WTC11 (cell line): ENCODE results near the gene PGD. TPM values are rescaled to one million over a fixed set of nuclear protein-coding genes. Genes with fewer than 3 reads are reported as not detected.
A peak's percentile ranks its signal among the peaks of the same experiment; 100 is the strongest.

ENCODE experiments used
- ATAC-seq: fragments of 200-7000 bp; cut with Tn5 transposase; 2 replicates; pipeline ENCODE4 v1.10.0; 2021; ENCODE audit warnings: mild to moderate bottlenecking, moderate library complexity
- CTCF ChIA-PET: fragments of 300-600 bp; sonication (Branson Sonifier 250); formaldehyde crosslinking; loops from one replicate; lab custom pipeline; 2021; ENCODE audit warnings: antibody characterized with exemption; lab: Charles Lee
- POLR2A ChIA-PET: fragments of 350-600 bp; sonication (Branson Sonifier 250); formaldehyde crosslinking; loops from one replicate; lab custom pipeline; 2021; ENCODE audit warnings: antibody characterized with exemption; lab: Charles Lee
- DNase-seq: peaks from one replicate; pipeline ENCODE4 v3.0.0; 2021; ENCODE audit warnings: low spot score
- H3K27ac Mint-ChIP-seq: 2 replicates; pipeline ENCODE4 v1.8.0; 2021; ENCODE audit warnings: mixed read lengths
- H3K27me3 Mint-ChIP-seq: 2 replicates; pipeline ENCODE4 v1.8.0; 2021; ENCODE audit warnings: low read depth, mild to moderate bottlenecking, moderate library complexity, mixed read lengths
- H3K36me3 Mint-ChIP-seq: 2 replicates; pipeline ENCODE4 v1.8.0; 2021; ENCODE audit warnings: mixed read lengths
- H3K4me1 Mint-ChIP-seq: 2 replicates; pipeline ENCODE4 v1.8.0; 2022; ENCODE audit warnings: mixed read lengths
- H3K4me3 Mint-ChIP-seq: 2 replicates; pipeline ENCODE4 v1.8.0; 2021; ENCODE audit warnings: mild to moderate bottlenecking, moderate library complexity, mixed read lengths
- H3K9me3 Mint-ChIP-seq: 2 replicates; pipeline ENCODE4 v1.8.0; 2021; ENCODE audit warnings: mixed read lengths
- AFF4 ChIP-seq: sonication (generic); formaldehyde crosslinking; IDR thresholded peaks from 2 replicates; pipeline ENCODE4 v1.8.1; 2023; ENCODE audit warnings: mild to moderate bottlenecking, missing genetic modification reagents, borderline replicate concordance
- ATF3 ChIP-seq: sonication (generic); formaldehyde crosslinking; conservative IDR thresholded peaks from 2 replicates; pipeline ENCODE4 v1.8.1; 2022; ENCODE audit warnings: mild to moderate bottlenecking, missing genetic modification reagents
- ETV6 ChIP-seq: sonication (generic); formaldehyde crosslinking; IDR thresholded peaks from 2 replicates; pipeline ENCODE4 v1.8.1; 2022; ENCODE audit warnings: mild to moderate bottlenecking, missing genetic modification reagents
- HMGA2 ChIP-seq: fragments of 250-450 bp; sonication (Bioruptor Pico); IDR thresholded peaks from 2 replicates; pipeline ENCODE4 v1.4.0; 2021; ENCODE audit warnings: mild to moderate bottlenecking, moderate library complexity
- IRF1 ChIP-seq: sonication (generic); formaldehyde crosslinking; IDR thresholded peaks from 2 replicates; pipeline ENCODE4 v1.8.0; 2023; ENCODE audit warnings: missing genetic modification reagents
- MYBL2 ChIP-seq: sonication (generic); formaldehyde crosslinking; IDR thresholded peaks from 2 replicates; pipeline ENCODE4 v1.8.1; 2023; ENCODE audit warnings: mild to moderate bottlenecking, moderate library complexity, missing genetic modification reagents
- NFATC4 ChIP-seq: fragments of 250-450 bp; sonication (Bioruptor Pico); IDR thresholded peaks from 2 replicates; pipeline ENCODE4 v1.9.0; 2021; ENCODE audit warnings: mild to moderate bottlenecking
- NR2C2 ChIP-seq: sonication (generic); formaldehyde crosslinking; IDR thresholded peaks from 2 replicates; pipeline ENCODE4 v1.8.0; 2022; ENCODE audit warnings: mild to moderate bottlenecking, missing genetic modification reagents
- PRRX2 ChIP-seq: fragments of 250-450 bp; sonication (Bioruptor Pico); IDR thresholded peaks from 2 replicates; pipeline ENCODE4 v1.8.0; 2021; ENCODE audit warnings: mild to moderate bottlenecking
- RORB ChIP-seq: fragments of 250-450 bp; sonication (Bioruptor Pico); IDR thresholded peaks from 2 replicates; pipeline ENCODE4 v1.9.0; 2021; ENCODE audit warnings: mild to moderate bottlenecking
- SMAD3 ChIP-seq: sonication (generic); formaldehyde crosslinking; IDR thresholded peaks from 2 replicates; pipeline ENCODE4 v1.8.0; 2022; ENCODE audit warnings: missing genetic modification reagents, mild to moderate bottlenecking, borderline replicate concordance
- SMAD4 ChIP-seq: sonication (generic); formaldehyde crosslinking; IDR thresholded peaks from 2 replicates; pipeline ENCODE4 v1.8.0; 2022; ENCODE audit warnings: mild to moderate bottlenecking, missing genetic modification reagents
- SP1 ChIP-seq: sonication (generic); formaldehyde crosslinking; conservative IDR thresholded peaks from 2 replicates; pipeline ENCODE4 v1.8.1; 2022; ENCODE audit warnings: missing genetic modification reagents
- ZBTB21 ChIP-seq: sonication (generic); formaldehyde crosslinking; IDR thresholded peaks from 2 replicates; pipeline ENCODE4 v1.8.1; 2023; ENCODE audit warnings: mild to moderate bottlenecking, missing genetic modification reagents, borderline replicate concordance
- ZNF138 ChIP-seq: sonication (generic); formaldehyde crosslinking; conservative IDR thresholded peaks from 2 replicates; pipeline ENCODE4 v1.8.1; 2022; ENCODE audit warnings: mild to moderate bottlenecking, moderate library complexity, missing genetic modification reagents
- ZNF317 ChIP-seq: sonication (generic); formaldehyde crosslinking; IDR thresholded peaks from 2 replicates; pipeline ENCODE4 v1.8.1; 2023; ENCODE audit warnings: low read depth, mild to moderate bottlenecking, moderate library complexity, missing genetic modification reagents, borderline replicate concordance
- ZNF425 ChIP-seq: fragments of 250-450 bp; sonication (Bioruptor Pico); conservative IDR thresholded peaks from 2 replicates; pipeline ENCODE4 v1.9.0; 2021; ENCODE audit warnings: mild to moderate bottlenecking
- total RNA-seq: library from RNA; stranded (reverse); gene quantifications from 3 replicates; pipeline ENCODE4 v1.2.3, GENCODE V29; 2021
- TF ChIP-seq, protein P1 (sequence below): sonication (generic); formaldehyde crosslinking; IDR thresholded peaks from 2 replicates; pipeline ENCODE4 v1.8.0; 2022; ENCODE audit warnings: mild to moderate bottlenecking, missing genetic modification reagents
- TF ChIP-seq, protein P2 (sequence below): sonication (generic); formaldehyde crosslinking; IDR thresholded peaks from 2 replicates; pipeline ENCODE4 v1.8.1; 2022; ENCODE audit warnings: low read depth, mild to moderate bottlenecking, moderate library complexity, missing genetic modification reagents, borderline replicate concordance
- TF ChIP-seq, protein P3 (sequence below): sonication (generic); formaldehyde crosslinking; IDR thresholded peaks from 2 replicates; pipeline ENCODE4 v1.8.0; 2022; ENCODE audit warnings: mild to moderate bottlenecking, missing genetic modification reagents

PGD gene
- total RNA-seq, 1 experiment from 2014 or later: 278 TPM

GRCh38 chr1:10438677-10439163 lies 39.9 kb downstream of the PGD start (continued):
- TF ChIP-seq ZNF425: no peak
- TF ChIP-seq AFF4 (CRISPR knock-in tag): no peak
- TF ChIP-seq ZNF317 (CRISPR knock-in tag): no peak
- no peak for TF ChIP-seq NR2C2 (CRISPR knock-in tag)
- no peak for TF ChIP-seq NFATC4 (CRISPR knock-in tag)
- TF ChIP-seq SP1 (CRISPR knock-in tag): no peak
- TF ChIP-seq, protein P1, sequence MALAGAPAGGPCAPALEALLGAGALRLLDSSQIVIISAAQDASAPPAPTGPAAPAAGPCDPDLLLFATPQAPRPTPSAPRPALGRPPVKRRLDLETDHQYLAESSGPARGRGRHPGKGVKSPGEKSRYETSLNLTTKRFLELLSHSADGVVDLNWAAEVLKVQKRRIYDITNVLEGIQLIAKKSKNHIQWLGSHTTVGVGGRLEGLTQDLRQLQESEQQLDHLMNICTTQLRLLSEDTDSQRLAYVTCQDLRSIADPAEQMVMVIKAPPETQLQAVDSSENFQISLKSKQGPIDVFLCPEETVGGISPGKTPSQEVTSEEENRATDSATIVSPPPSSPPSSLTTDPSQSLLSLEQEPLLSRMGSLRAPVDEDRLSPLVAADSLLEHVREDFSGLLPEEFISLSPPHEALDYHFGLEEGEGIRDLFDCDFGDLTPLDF (CRISPR knock-in tag): no peak

DNA sequence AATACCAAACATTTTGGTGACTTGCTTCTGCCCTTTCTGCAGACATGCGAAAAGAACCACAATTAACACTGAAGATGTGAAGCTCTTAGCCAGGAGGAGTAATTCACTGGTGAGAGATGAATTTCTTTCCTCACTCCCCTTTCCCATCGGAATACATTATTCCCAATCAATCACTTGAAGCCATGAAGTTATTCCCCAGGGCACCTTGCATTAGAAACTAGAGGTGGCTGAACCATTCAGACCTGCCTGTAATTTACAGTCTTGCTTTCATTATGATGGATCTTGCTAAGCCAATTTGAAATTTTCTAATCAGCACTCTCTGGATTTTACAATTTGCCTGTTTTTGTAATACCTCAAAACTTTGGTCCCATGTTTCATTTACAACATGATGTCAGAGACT lies 41.4 kb downstream of the PGD start:
- POLR2A ChIA-PET: no interaction called here

GRCh38 chr1:10440794-10441193 lies 41.9 kb downstream of the PGD start:
- peaks cover 3% of the 10 kb centered on the region; the same call in 1 of the 2 replicates for H3K36me3 Mint-ChIP-seq
- no peaks in the 10 kb centered on the region for H3K9me3 Mint-ChIP-seq
- H3K27me3 Mint-ChIP-seq: no peaks in the 10 kb centered on the region
- DNase-seq (no peak), ATAC-seq (no peak)
- CTCF ChIA-PET: interaction anchor here (2.5 kb wide), 1 partner anchor 11 kb away, joined by 7 read pairs; the partner anchor contains the start of gene CENPS
- H3K27ac Mint-ChIP-seq: 0 out of 2 replicates have a peak overlapping the region, but pooled peaks have one; percentile 63
- H3K4me1 Mint-ChIP-seq: no peaks in the 10 kb centered on the region
- H3K4me3 Mint-ChIP-seq: no peak overlapping the region
- POLR2A ChIA-PET: no interaction called here
- TF ChIP-seq, protein P2, sequence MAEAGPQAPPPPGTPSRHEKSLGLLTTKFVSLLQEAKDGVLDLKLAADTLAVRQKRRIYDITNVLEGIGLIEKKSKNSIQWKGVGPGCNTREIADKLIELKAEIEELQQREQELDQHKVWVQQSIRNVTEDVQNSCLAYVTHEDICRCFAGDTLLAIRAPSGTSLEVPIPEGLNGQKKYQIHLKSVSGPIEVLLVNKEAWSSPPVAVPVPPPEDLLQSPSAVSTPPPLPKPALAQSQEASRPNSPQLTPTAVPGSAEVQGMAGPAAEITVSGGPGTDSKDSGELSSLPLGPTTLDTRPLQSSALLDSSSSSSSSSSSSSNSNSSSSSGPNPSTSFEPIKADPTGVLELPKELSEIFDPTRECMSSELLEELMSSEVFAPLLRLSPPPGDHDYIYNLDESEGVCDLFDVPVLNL (CRISPR knock-in tag): no peak
- TF ChIP-seq ZNF425 (no peak), PRRX2 (no peak), HMGA2 (no peak)
- TF ChIP-seq, protein P3, sequence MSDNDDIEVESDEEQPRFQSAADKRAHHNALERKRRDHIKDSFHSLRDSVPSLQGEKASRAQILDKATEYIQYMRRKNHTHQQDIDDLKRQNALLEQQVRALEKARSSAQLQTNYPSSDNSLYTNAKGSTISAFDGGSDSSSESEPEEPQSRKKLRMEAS: no peak

More for the DNA sequence above, 41.4 kb downstream of the PGD start:
- TF ChIP-seq PRRX2 (no peak), ZNF138 (CRISPR knock-in tag) (no peak), IRF1 (CRISPR knock-in tag) (no peak), RORB (no peak), HMGA2 (no peak), SMAD3 (CRISPR knock-in tag) (no peak), ETV6 (CRISPR knock-in tag) (no peak), ATF3 (no peak), MYBL2 (CRISPR knock-in tag) (no peak), SMAD4 (CRISPR knock-in tag) (no peak), ZBTB21 (CRISPR knock-in tag) (no peak)
- peaks cover 3% of the 10 kb centered on the region; the same call in 1 of the 2 replicates for H3K36me3 Mint-ChIP-seq
- no peak for ATAC-seq
- no peaks in the 10 kb centered on the region for H3K27me3 Mint-ChIP-seq
- H3K4me3 Mint-ChIP-seq: no peak overlapping the region
- DNase-seq: no peak
- CTCF ChIA-PET: interaction anchor here (2.5 kb wide), 1 partner anchor 10 kb away, joined by 7 read pairs; the partner anchor contains the start of gene CENPS
- H3K27ac Mint-ChIP-seq: no peak overlapping the region
- no peaks in the 10 kb centered on the region for H3K9me3 Mint-ChIP-seq
- no peaks in the 10 kb centered on the region for H3K4me1 Mint-ChIP-seq
